Nephron progenitor cell (in vitro differentiated cells): ENCODE data around the gene MIEN1.

Experiments used
- DNase-seq: peaks from one replicate; pipeline ENCODE4 v3.0.0; 2021
- H3K27ac Mint-ChIP-seq: 2 replicates; pipeline ENCODE4 v1.8.0; 2021; ENCODE audit warnings: mild to moderate bottlenecking, moderate library complexity, mixed read lengths
- H3K27me3 Mint-ChIP-seq: 2 replicates; pipeline ENCODE4 v1.8.0; 2021; ENCODE audit warnings: mild to moderate bottlenecking, low read depth, mixed read lengths; ENCODE audit not compliant: poor library complexity
- H3K36me3 Mint-ChIP-seq: 2 replicates; pipeline ENCODE4 v1.8.0; 2021; ENCODE audit warnings: low read depth, mixed read lengths
- H3K4me1 Mint-ChIP-seq: 2 replicates; pipeline ENCODE4 v1.8.0; 2021; ENCODE audit warnings: mixed read lengths
- H3K4me3 Mint-ChIP-seq: 2 replicates; pipeline ENCODE4 v1.8.0; 2021; ENCODE audit warnings: mild to moderate bottlenecking, moderate library complexity, mixed read lengths
- H3K9me3 Mint-ChIP-seq: 2 replicates; pipeline ENCODE4 v1.8.0; 2021; ENCODE audit warnings: mild to moderate bottlenecking, moderate library complexity, mixed read lengths
- CTCF ChIP-seq: fragments of 200-600 bp; sonication (generic); IDR thresholded peaks from 2 replicates; pipeline ENCODE4 v1.5.0; 2021; ENCODE audit warnings: antibody characterized with exemption

MIEN1 gene

GRCh38 chr17:39704821-39705551 lies 25.3 kb downstream of the MIEN1 start:
- no peaks in the 10 kb centered on the region for H3K9me3 Mint-ChIP-seq
- H3K36me3 Mint-ChIP-seq: peaks cover 9% of the 10 kb centered on the region
- TF ChIP-seq CTCF: no peak
- H3K27ac Mint-ChIP-seq: no peak overlapping the region
- DNase-seq: no peak
- no peak overlapping the region for H3K4me3 Mint-ChIP-seq
- peaks cover 8% of the 10 kb centered on the region for H3K27me3 Mint-ChIP-seq
- peaks cover 47% of the 10 kb centered on the region for H3K4me1 Mint-ChIP-seq

GRCh38 chr17:39703913-39704312 lies 26.4 kb downstream of the MIEN1 start:
- Mint-ChIP-seq H3K4me1 (peaks cover 57% of the 10 kb centered on the region), H3K4me3 (no peak overlapping the region), H3K27me3 (peaks cover 16% of the 10 kb centered on the region), H3K36me3 (peaks cover 4% of the 10 kb centered on the region), H3K27ac (no peak overlapping the region), H3K9me3 (no peaks in the 10 kb centered on the region)
- no peak for DNase-seq
- TF ChIP-seq CTCF: no peak

- Mint-ChIP-seq H3K9me3 (no peaks in the 10 kb centered on the region), H3K4me3 (no peak overlapping the region), H3K36me3 (peaks cover 4% of the 10 kb centered on the region), H3K27ac (peak overlapping the region; percentile 65), H3K4me1 (peaks cover 59% of the 10 kb centered on the region), H3K27me3 (peaks cover 18% of the 10 kb centered on the region)
- no peak for TF ChIP-seq CTCF
- no peak for DNase-seq
Observed at GRCh38 chr17:39702901-39703893, 27.1 kb downstream of the MIEN1 start.

GRCh38 chr17:39701784-39702422 lies 28.4 kb downstream of the MIEN1 start:
- peaks cover 19% of the 10 kb centered on the region for H3K27me3 Mint-ChIP-seq
- H3K27ac Mint-ChIP-seq: peak overlapping the region; percentile 45
- no peak for TF ChIP-seq CTCF
- H3K36me3 Mint-ChIP-seq: no peaks in the 10 kb centered on the region
- peak overlapping the region; percentile 96 for H3K4me3 Mint-ChIP-seq
- peaks cover 59% of the 10 kb centered on the region for H3K4me1 Mint-ChIP-seq
- no peak for DNase-seq
- H3K9me3 Mint-ChIP-seq: no peaks in the 10 kb centered on the region

- Mint-ChIP-seq H3K4me1 (peaks cover 64% of the 10 kb centered on the region), H3K27ac (peak overlapping the region; percentile 45)
Observed at GRCh38 chr17:39701012-39701783, 29.1 kb downstream of the MIEN1 start.

More at GRCh38 chr17:39701012-39701783, 29.1 kb downstream of the MIEN1 start:
- H3K36me3 Mint-ChIP-seq: no peaks in the 10 kb centered on the region
- TF ChIP-seq CTCF: no peak
- H3K27me3 Mint-ChIP-seq: peaks cover 25% of the 10 kb centered on the region
- H3K9me3 Mint-ChIP-seq: no peaks in the 10 kb centered on the region
- peak; percentile 23 for DNase-seq
- H3K4me3 Mint-ChIP-seq: peak overlapping the region; percentile 96
